ENCODE measurements around the gene SLC19A1. TPM values are rescaled to one million over a fixed set of nuclear protein-coding genes. Genes with fewer than 3 reads are reported as not detected.
"Not testable (repeated sequence)": the region's sequence is repeated elsewhere in the genome, so short reads cannot be mapped to it uniquely, and the experiment has no call there.

Gene SLC19A1
- polyA plus RNA-seq, 1 experiment = 8.1 TPM

DNA sequence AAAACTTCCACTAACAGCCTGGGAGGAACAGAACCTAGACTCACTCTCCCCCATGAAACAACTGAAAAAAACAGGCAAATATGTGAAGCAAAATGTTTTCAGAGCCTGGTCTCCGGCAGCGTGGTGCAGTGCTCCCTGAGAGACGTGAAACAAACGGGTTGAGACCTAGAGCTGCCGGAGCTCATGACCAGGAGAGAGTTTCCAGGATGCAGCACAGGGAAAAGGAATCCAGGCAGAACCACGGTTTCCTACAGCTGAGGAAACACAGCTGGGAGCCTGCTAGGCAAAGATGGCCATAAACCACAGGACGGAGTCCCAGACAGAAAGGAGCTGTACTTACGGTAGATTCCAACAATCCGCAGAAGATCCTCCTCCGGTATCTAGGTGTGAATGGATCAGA lies 20.2 kb upstream of the SLC19A1 start:
- ChIA-PET POLR2A (no interaction called here), CTCF (interaction anchor here (1.0 to 2.0 kb wide), 3 partner anchors 11 to 315 kb away, joined by 3 to 6 read pairs (median 3); no protein-coding TSS in a partner anchor)
- no peaks in the 10 kb centered on the region for H3K36me3 ChIP-seq (ENCODE audit: control insufficient read depth, insufficient read depth, low read length)
- DNase-seq (ENCODE audit: low read depth) = no peak
- no peak overlapping the region for H3K4me3 ChIP-seq (ENCODE audit: low read depth, low read length)
- TF ChIP-seq, protein P1, sequence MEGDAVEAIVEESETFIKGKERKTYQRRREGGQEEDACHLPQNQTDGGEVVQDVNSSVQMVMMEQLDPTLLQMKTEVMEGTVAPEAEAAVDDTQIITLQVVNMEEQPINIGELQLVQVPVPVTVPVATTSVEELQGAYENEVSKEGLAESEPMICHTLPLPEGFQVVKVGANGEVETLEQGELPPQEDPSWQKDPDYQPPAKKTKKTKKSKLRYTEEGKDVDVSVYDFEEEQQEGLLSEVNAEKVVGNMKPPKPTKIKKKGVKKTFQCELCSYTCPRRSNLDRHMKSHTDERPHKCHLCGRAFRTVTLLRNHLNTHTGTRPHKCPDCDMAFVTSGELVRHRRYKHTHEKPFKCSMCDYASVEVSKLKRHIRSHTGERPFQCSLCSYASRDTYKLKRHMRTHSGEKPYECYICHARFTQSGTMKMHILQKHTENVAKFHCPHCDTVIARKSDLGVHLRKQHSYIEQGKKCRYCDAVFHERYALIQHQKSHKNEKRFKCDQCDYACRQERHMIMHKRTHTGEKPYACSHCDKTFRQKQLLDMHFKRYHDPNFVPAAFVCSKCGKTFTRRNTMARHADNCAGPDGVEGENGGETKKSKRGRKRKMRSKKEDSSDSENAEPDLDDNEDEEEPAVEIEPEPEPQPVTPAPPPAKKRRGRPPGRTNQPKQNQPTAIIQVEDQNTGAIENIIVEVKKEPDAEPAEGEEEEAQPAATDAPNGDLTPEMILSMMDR (IDR thresholded peaks at IDR 0.05; ENCODE audit: insufficient read depth, low read depth, low read length) = no peak
- H3K27me3 ChIP-seq (ENCODE audit: control insufficient read depth, insufficient read depth, low read length) = peaks cover 19% of the 10 kb centered on the region

DNA sequence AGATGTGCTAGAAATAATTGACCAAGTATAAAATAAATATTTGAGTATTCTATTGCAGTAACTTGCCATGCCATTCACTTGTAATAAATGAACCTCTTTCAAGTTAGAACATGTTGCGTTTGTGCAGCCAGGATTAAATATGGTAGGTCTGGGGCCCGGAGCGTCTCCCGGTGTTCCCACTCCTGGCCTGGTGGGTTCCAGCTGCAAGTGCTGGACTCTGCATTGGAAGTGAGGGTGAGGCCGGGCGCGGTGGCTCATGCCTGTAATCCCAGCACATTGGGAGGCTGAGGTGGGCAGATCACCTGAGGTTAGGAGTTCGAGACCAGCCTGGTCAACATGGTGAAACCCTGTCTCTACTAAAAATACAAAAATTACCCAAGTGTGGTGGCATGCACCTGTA lies 19.0 kb upstream of the SLC19A1 start:
- CTCF ChIA-PET; POLR2A ChIA-PET; H3K36me3 ChIP-seq (ENCODE audit: control insufficient read depth, insufficient read depth, low read length); DNase-seq (ENCODE audit: low read depth); H3K4me3 ChIP-seq (ENCODE audit: low read depth, low read length): not testable (repeated sequence)
- H3K27me3 ChIP-seq (ENCODE audit: control insufficient read depth, insufficient read depth, low read length) = peaks cover 19% of the 10 kb centered on the region

DNA sequence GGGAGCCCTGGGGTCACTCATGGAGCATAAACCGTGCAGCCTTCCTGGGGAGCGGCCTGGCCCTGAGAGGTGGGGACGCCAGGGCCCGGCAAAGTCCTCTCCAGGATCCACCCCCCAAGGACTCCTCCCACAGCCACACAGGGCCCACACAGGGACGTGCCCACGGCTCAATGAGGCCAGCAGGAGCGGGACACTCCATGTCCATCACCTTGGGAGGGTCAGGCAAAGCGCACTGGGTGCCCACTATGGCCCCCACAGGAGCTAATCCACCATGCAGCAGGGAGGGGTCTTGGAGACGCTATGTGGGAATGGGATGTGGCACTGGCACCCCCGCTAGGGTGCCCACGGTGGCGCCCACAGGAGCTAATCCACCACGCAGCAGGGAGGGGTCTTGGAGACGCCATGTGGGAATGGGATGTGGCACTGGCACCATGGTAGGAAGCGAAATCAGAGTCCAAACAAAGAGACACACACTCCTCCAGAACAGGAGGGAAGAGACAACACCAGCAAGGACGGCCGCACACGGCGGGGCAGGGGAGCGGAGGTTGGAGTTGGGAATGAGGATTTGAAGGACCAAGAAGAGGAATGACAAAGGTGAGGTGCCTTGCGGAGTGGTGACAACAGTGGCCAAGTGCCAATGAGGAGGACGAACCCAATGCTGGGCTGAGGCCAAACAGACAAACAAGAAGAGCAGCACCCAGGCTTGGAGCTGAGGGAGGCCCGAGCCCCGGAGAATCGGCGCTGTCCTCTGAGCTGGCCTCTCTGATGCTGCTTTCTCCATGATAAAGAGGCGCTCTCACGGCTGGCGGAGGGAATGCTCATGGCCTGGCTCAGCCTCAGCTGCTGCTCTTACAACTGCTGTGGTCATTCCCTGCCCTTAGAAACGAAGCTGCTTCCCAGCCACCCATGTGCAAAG lies 18.1 kb upstream of the SLC19A1 start:
- TF ChIP-seq, protein P1 (IDR thresholded peaks at IDR 0.05; ENCODE audit: insufficient read depth, low read depth, low read length) = no peak
- Histone ChIP-seq H3K36me3 (ENCODE audit: control insufficient read depth, insufficient read depth, low read length) (no peaks in the 10 kb centered on the region), H3K27me3 (ENCODE audit: control insufficient read depth, insufficient read depth, low read length) (peaks cover 21% of the 10 kb centered on the region), H3K4me3 (ENCODE audit: low read depth, low read length) (no peak overlapping the region)
- no peak for DNase-seq (ENCODE audit: low read depth)
- ChIA-PET CTCF (interaction anchor here (0.6 to 5.7 kb wide), 3 partner anchors 16 to 460 kb away, joined by 3 to 71 read pairs (median 3); no protein-coding TSS in a partner anchor), POLR2A (no interaction called here)

DNA sequence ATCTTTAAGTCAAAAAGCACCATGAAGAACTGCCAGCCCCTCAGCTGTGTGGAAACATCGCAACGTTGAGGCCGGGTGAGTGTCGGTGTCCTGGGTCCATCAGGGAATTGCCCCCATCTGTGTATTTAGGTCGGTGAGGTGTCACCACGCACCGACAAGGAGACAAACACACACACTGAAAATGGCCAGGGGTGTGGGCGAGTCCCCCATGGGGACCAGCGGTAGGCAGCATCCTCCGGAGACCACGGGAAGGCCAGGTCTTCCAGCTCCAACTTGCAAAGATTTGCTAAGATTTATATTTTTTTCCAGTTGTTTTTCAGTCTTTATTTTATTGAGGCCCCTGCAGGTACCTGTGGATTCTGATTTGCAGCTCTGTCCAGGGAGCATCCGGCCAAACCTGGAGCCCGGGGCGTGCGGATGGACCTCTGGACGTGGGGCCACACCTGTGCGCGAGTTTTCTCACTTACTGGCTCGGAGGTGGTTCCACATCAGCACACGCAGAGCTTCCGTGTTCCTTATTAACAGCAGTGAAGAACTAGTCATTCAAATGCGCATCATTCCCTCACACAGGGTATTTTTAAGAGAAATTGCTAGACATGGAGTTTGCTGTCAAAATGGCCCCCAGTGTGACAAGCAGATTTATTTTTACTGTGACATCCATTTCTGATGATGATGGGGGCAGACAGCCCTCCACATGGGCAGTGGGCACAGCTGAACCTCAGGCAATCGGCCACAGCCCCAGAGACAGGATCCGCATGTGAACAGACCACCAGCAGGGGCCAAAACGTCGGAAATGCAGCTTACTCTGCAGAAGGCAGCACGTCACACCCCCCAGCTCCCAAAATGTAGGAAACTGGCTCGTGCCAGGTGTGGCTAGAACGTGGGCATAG lies 17.2 kb upstream of the SLC19A1 start:
- TF ChIP-seq, protein P1 (IDR thresholded peaks at IDR 0.05; ENCODE audit: insufficient read depth, low read depth, low read length) = no peak
- DNase-seq (ENCODE audit: low read depth) = no peak
- no peak overlapping the region for H3K4me3 ChIP-seq (ENCODE audit: low read depth, low read length)
- peaks cover 21% of the 10 kb centered on the region for H3K27me3 ChIP-seq (ENCODE audit: control insufficient read depth, insufficient read depth, low read length)
- ChIA-PET CTCF (interaction anchor here (0.6 to 5.7 kb wide), 4 partner anchors 13 to 461 kb away, joined by 3 to 71 read pairs (median 4); no protein-coding TSS in a partner anchor), POLR2A (no interaction called here)
- no peaks in the 10 kb centered on the region for H3K36me3 ChIP-seq (ENCODE audit: control insufficient read depth, insufficient read depth, low read length)

DNA sequence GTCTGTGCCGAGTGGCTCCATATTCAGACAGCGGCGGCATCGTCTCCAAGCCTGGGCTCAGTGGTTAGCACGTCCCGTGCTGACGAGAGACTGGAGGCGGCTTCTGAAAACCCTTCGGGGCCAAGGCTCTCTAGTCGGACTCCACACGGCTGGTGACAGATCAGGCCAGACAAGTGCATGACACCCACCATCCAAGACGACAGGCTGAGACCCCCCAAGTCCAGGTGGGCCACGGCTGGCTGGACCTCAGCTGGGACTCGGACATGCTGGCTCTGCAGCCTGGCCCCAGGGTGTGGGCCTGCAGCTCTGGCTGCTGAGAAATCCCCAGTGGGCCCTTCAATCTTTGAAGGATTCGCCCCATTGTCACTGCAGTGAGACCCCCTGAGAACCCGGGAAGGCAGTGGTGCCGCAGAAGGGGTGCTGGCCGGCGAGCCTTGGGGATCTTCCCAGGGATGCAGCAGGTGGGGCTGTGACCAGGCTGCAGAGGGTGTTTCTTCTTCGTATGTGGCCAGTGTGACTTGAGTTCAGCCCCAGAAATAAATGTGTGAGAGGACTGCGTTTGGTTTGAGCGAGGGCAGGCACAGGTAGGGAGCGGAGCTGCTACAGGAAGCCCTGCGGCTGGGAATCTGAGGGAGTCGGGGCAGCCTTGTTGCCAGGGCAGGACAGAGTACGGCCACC lies 15.9 kb upstream of the SLC19A1 start:
- Histone ChIP-seq H3K36me3 (ENCODE audit: control insufficient read depth, insufficient read depth, low read length) (no peaks in the 10 kb centered on the region), H3K4me3 (ENCODE audit: low read depth, low read length) (no peak overlapping the region), H3K27me3 (ENCODE audit: control insufficient read depth, insufficient read depth, low read length) (peaks cover 17% of the 10 kb centered on the region)
- TF ChIP-seq, protein P1 (IDR thresholded peaks at IDR 0.05; ENCODE audit: insufficient read depth, low read depth, low read length) = no peak
- CTCF ChIA-PET = interaction anchor here (1.8 to 5.7 kb wide), 2 partner anchors 14 to 39 kb away, joined by 4 to 71 read pairs; no protein-coding TSS in a partner anchor
- POLR2A ChIA-PET = no interaction called here
- DNase-seq (ENCODE audit: low read depth) = no peak

Measured in BJ (cell line).